Activated effector memory CD4-positive, alpha-beta T cell treated with anti-CD3 and anti-CD28 coated beads, Interleukin-2, amount 50 U/mL, for 16 hours (primary cell): ENCODE data around the gene LINGO1.

Experiments
- DNase-seq: peaks from one replicate; pipeline ENCODE4 v3.0.0-alpha.2; 2020

Gene LINGO1, protein sequence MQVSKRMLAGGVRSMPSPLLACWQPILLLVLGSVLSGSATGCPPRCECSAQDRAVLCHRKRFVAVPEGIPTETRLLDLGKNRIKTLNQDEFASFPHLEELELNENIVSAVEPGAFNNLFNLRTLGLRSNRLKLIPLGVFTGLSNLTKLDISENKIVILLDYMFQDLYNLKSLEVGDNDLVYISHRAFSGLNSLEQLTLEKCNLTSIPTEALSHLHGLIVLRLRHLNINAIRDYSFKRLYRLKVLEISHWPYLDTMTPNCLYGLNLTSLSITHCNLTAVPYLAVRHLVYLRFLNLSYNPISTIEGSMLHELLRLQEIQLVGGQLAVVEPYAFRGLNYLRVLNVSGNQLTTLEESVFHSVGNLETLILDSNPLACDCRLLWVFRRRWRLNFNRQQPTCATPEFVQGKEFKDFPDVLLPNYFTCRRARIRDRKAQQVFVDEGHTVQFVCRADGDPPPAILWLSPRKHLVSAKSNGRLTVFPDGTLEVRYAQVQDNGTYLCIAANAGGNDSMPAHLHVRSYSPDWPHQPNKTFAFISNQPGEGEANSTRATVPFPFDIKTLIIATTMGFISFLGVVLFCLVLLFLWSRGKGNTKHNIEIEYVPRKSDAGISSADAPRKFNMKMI

DNA sequence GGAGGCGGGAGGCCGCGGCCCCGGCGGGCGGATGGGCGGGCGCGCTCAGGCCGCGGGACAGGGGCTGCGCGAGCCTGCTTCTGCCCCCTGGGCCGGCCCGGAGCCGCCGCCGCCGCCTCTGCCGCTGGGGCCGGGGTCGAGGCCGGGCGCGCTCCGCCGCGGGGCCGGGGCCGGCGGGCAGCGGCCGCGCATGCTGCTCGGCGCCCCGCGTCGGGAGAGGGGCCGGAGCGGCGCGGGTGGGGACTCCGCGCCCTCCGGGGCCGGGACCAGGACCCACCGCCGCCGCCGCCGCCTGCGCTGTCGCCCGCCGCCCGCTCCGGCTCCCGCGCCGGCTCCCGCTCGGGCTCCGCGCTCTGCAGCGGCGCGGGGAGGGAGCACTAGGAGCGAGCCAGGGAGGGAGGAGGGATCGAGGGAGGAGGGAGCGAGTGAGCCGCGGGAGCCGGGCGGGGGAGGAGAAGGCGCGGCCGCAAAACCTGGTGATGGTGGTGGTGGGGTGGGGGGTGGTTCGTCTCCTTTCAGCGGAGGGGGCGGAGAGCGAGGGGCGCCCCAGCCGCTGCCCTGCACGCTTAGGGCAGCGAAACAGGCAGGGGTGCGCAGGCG, at the start of gene LINGO1:
TSS of gene LINGO1 (minus strand) at position 379 of the 600 bp plus-strand sequence. CDS start 597 bp downstream, outside the sequence.
- no peak for DNase-seq

DNA sequence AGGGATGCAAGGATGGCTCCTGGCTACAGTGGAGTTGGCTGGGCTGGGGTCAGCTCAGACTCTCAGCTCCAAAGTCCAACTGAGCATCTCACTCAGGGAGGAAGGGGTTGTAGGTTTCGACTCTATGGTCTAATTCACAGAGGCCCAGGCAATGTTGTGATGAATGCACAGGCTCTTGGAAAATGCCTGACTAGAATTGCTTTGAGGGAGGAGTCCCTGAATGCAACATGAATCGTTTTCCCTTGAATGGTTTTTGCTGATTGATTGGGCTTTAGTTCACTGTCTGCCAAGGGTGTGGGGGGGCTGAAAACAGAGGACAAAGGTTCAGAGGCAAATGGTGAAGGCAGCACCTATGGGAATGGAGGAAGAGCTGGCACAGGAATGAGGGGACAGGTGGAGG, 48.6 kb upstream of the LINGO1 start:
- DNase-seq: no peak

- no peak for DNase-seq
Observed at GRCh38 chr15:77676569-77677375, 44.1 kb upstream of the LINGO1 start.

DNA sequence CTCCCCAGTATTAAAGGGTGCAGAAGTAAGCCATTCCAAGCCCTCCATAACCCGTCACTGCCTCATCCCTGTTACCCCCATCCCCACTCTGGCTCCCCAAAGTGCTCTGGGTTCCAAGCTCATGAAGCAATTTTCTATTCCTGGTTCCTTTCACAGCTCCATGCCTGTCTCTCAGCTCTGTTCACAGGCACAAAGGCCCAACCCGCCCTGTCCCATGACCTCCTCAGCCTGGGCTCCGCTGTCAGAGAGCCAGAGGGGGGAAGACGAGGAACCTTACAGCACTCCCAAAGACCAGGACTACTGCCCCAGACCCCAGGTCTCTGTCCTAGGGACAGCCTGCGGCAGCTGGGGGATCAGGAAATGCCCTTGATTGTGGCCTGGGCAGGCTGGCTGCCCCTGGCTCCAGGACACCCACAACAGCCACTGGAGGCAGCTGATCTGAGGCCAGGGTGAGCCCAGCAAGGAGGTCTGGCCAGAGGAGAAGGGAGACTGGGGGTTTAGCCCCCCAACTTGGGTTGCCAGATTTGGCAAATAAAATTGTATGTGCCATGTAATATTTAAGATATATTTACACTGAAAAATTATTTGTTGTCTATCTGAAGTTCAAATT, 43.2 kb upstream of the LINGO1 start:
- DNase-seq: no peak

GRCh38 chr15:77674327-77674726, 41.6 kb upstream of the LINGO1 start:
- DNase-seq: no peak

- DNase-seq: no peak
Observed at GRCh38 chr15:77673866-77674265, 41.2 kb upstream of the LINGO1 start.

GRCh38 chr15:77672135-77672534, 39.4 kb upstream of the LINGO1 start:
- DNase-seq: no peak

DNA sequence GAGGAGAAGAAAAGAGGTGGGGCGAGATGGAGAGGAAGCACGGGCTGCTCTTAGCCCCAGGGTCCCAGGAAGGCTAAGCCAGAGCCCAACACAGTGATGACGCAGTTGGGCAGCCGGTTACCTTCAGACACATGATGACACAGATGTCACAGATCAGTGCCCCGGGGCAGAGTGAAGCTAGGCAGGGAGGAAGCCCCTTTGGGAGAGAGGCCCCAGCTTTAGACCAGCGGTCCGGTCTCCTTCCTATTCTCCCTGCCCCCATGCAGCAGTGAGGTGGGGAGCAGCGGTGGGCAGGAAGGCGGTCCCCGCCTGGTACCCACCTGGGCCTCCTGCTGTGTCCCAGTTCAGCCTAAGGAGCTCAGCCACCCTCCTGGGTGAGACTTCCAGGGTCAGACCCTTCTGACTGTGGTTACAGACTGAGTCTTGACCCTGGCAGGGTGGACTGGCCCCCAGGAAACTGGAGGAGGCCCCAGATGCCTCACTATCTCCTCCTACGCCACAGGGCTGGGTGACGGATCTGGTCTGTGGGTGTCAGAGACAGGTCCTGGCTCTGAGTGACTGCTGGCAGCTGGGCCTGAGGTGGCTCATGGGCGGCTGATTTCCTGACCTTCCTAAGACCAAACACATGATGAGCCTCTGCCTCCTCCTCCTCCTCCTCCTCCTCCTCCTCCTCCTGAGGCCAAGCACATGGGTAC, 38.8 kb upstream of the LINGO1 start:
- no peak for DNase-seq

DNA sequence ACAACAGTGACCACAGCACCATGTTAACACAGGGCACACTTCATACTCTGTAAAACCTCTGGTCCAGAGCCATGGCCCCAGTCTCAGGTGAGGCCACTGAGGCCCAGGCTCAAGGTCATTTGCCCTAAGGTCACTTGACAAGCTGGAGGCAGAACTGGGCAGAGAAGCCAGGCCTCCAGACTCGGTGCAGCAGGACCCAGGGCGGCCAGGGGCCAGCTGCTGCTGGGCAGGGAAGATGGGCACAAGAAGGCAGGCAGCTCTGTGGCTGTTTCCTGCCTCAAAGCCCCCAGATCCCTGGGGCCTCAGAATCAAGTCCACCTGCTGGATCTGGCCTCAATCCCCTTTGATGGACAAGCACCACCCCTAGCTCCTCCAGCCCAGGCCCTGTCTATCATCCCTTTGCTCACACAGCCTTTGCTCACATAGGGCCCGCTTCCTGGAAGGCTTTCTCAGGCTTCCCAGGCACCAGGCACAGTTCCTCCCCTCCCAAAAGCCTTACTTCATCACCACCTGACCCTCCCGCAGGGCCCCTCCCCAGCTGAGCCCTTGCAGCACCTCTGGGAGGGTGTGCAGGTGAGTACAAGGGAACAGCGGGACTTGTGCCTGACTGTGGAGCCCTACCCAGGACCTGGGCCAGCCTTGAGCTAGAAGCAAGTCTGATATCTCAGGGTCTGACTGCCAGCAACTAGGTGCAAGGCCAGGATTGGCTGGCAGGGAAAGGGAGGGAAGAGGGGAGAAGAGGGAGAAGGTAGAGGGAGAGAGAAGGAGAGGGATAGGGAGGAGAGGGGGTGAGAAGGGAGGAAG, 38.0 kb upstream of the LINGO1 start:
- DNase-seq: no peak

DNA sequence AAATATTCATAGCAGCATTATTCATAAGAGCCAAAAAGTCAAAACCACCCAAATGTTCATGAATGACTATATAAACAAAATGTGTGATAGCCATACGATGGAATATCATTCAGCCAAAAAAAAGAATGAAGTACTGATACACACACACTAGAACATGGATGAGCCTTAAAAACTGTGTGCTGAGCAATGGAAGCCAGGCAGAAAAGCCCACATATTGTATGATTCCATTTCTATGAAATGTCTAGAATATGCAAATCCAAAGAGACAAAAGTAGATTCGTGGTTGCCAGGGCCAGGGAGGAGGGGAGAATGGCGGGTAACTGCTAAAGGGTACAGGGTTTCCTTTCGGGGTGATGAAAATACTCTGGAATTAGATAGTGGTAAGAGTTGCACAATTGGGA, 37.2 kb upstream of the LINGO1 start:
- DNase-seq: no peak

- DNase-seq: no peak
Observed at GRCh38 chr15:77667338-77668234, 34.9 kb upstream of the LINGO1 start.

GRCh38 chr15:77666296-77666660, 33.6 kb upstream of the LINGO1 start:
- no peak for DNase-seq

GRCh38 chr15:77665530-77666295, 33.0 kb upstream of the LINGO1 start:
- no peak for DNase-seq

DNA sequence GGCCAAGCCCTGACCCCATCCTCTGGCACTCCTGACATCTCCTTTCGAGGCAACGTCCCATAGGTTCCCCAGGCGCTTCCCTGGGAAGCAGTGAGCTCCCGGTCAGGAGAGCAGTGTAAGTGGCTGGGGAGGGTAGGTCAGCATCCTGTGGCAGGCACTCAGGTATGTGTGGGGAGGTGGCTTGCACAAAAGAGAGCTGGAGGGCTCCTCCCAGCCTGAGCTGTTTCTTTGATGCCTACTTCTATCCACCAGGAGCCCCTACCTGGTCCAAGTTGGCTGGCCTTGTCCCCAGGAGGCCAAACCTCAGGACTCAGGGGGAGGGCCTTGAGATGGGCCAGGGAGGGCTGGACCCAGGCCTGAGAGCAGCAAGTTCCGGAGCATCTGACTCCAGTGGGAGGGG, 31.7 kb upstream of the LINGO1 start:
- no peak for DNase-seq

- no peak for DNase-seq
Observed at GRCh38 chr15:77663256-77663655, 30.5 kb upstream of the LINGO1 start.

DNA sequence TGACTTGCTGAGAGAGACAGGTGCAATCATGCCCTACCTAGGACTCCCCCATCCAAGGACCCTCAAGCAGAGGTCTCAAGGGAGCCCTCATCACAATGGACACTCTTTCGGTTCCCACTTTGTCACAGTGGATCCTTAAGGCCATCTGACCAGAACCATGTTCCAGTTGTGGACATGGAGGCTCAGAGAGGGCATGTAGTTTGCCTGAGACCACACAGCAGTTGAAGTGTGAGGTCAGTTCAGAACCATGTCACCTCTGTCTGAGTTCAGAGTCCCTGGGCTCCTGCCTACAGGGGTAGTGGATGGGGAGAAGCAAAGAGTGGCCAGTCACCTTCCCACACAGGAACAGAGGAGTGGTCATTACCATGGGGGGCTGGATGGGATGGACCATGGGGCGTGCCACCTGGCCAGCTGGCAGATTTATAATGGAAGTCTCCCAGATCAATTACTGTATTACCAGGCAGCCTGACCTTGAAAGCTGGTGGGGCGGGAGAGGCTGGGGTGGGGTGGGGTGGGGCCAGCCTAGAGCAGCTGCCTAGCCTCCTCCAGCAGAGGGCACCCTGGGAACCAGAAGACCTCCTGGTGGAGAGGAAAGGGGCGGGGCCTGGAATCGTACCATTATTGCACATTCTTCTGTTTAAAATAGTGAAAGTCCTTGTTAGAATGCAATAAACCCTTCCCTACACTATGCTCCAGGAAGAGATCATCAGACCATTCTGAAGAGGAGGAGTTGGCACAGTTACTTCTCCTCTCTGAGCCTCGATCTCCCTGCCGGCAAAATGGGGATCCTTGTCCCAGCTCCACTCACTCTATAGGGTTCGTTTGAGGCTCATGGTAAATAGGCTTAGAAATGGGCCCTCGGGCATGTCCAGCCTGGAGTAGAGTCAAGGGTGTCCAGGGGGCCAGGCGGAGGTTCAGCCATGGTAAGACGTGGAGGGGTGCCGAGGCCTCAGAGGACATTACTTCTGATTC, 26.9 kb upstream of the LINGO1 start:
- no peak for DNase-seq

DNA sequence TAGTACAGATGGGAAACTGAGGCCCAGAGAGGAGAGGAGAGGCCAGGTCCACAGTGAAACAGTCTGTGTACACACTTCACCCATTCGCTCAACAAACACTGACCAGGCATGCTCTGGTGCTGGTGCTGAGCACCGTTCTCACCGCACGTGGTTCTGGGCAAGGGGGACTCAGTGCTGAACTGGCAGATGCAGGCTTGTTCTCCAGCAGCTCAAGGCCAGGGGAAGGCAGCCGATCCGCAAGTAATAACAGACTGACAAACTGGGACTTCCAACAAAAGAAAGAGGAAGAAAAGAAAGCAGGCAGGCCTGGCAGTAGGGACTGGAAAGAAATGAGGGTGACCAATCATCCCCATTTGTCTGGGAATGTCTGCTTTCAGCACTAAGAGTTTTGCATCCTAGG, 25.6 kb upstream of the LINGO1 start:
- DNase-seq: no peak

GRCh38 chr15:77657634-77658238, 25.0 kb upstream of the LINGO1 start:
- DNase-seq: no peak
